ENCODE data around the gene PLAC9.
"Not testable (repeated sequence)": the region's sequence is repeated elsewhere in the genome, so short reads cannot be mapped to it uniquely, and the experiment has no call there.

PLAC9 gene

GRCh38 chr10:80132299-80133139 lies at the start of gene PLAC9:
TSS of gene PLAC9 (plus strand) at chr10:80132730. CDS start at chr10:80132763, 33 bp downstream.
- DNase-seq (ENCODE audit: low read depth in 2 of 2), result no peak

DNA sequence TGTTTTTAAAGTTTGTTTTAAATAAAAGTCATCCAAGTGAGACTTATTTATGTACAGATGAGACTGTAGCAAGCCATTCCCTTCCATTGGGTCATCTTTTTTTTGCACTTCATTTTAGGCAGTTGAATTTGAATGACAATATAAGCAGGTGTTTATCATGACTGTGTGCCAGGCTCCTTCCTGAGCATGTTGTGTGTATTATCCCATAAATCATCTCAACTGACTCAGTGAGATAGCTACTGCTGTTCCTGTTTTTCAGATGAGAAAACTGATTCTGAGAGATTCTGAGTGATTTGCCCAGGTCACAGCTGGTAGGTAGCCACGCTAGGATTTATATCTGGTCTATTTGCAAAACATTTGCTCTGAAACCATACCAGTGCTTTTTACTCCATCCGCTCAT lies 42.4 kb upstream of the PLAC9 start:
- no peak for DNase-seq (ENCODE audit: low read depth in 2 of 2)

GRCh38 chr10:80094231-80094630 lies 38.3 kb upstream of the PLAC9 start:
- no peak for DNase-seq (ENCODE audit: low read depth in 2 of 2)

DNA sequence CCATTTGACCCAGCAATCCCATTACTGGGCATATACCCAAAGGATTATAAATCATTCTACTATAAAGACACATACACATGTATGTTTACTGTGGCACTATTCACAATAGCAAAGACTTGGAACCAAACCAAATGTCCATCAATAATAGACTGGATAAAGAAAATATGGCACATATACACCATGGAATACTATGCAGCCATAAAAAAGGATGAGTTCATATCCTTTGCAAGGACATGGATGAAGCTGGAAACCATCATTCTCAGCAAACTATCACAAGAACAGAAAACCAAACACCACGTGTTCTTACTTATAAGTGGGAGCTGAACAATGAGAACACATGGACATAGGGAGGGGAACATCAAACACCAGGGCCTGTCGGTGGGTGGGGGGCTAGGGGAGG lies 34.3 kb upstream of the PLAC9 start:
- not testable (repeated sequence) for DNase-seq (ENCODE audit: low read depth in 2 of 2)

DNA sequence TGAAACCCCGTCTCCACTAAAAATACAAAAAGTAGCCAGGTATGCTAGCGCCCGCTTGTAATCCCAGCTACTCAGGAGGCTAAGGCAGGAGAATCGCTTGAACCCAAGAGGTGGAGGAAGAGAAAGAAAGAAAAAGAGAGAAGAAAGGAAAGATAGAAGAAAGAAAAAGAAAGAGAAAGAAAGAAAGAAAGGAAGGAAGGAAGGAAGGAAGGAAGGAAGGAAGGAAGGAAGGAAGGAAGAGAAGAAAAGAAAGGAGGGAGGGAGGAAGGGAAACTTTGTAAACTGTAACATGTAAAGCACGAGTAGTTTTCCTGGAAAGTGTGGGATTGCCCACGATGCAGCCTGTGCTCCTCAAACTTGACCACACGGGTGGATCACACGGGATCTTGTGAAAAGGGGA lies 33.2 kb upstream of the PLAC9 start:
- DNase-seq (ENCODE audit: low read depth in 2 of 2), result not testable (repeated sequence)

- no peak for DNase-seq (ENCODE audit: low read depth in 2 of 2)
These were observed 32.4 kb upstream of the PLAC9 start for GRCh38 chr10:80100116-80100515.

GRCh38 chr10:80100861-80101695 lies 31.5 kb upstream of the PLAC9 start:
- DNase-seq (ENCODE audit: low read depth in 2 of 2), result no peak

DNA sequence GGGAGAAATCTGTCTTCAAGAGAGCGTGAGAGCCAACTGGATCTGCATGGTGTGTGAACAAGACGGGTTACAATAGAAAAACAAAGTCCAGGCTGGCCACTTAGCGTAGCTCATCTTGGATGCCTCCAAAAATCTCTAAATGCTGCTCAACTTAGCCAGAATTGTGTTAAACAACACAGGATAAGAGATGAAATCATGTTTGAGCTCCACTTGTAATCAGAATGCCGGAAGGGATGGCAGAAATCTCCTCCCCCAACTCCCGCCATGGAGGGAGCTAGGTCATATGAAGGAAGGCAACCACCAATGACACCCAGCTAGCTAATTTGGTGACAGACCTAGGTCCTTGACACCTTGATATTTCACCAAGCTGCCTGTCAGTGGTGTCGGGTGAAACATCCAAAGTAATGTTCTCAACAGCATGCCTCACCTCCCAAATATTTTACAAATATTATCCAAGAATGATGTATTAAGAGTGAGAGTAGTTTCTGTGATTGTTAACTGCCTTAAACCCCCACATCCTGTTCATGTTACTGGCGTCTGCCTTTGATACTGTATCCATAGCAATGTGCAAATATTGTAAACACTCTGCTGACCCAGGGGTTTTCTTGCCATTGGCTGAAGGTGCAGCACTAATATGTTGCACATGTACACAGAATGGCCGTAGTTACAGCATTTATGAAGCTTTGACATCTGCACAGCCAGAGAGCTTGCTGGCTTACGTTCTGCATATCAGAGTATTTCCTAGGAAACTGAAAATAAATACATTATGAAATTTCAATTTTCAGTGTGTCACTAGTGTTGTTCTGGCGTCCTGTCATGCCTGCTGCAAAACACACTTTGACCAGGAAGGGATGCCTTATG lies 28.2 kb upstream of the PLAC9 start:
- DNase-seq (ENCODE audit: low read depth in 2 of 2), result no peak

DNA sequence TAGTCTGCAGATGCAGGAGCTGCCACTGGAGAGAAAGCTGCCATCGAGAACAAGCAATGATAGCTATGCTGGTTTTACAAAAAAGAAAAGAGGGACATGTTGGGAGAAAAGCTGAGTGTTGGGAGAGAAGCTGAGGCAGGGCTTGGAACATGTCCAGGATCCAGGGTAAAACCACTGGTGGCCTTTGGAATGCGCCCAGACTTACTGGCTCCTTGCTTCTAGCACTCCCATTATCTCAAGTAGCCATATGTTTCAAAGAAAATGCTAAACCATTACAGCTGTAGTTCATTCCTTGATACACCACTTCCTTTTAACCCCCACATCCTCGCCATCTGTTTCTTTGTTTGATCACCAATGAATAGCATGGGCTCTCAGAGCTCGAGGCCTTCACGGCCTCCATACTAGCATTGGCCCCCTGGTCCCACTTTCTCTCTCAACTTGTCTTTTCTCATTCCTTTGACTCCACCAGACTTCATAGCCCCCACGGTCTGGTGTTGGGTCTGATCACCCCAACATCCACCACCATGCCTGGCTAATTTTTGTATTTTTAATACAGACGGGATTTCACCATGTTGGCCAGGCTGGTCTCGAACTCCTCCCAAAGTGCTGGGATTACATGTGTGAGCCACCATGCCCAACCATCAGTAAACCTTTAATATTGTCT lies 23.8 kb upstream of the PLAC9 start:
- no peak for DNase-seq (ENCODE audit: low read depth in 2 of 2)

DNA sequence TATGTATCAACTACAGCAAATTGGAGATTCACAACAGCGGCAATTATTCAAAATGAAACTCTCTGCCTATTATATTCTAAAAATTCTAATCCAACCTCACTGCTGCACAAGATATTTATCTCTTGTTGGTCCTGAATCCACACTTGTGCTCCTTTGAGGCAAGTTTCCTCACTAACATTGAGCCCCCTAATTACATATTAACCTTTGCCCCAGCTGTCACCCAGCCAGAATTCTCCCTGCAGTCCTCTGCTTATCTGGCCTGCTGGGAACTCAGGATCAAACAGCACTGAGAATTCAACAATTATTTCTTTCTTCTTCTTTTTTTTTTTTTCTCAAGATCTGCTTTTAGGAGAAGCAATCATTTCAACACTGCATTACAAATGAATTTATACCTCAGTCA lies 21.5 kb upstream of the PLAC9 start:
- DNase-seq (ENCODE audit: low read depth in 2 of 2), result no peak

DNA sequence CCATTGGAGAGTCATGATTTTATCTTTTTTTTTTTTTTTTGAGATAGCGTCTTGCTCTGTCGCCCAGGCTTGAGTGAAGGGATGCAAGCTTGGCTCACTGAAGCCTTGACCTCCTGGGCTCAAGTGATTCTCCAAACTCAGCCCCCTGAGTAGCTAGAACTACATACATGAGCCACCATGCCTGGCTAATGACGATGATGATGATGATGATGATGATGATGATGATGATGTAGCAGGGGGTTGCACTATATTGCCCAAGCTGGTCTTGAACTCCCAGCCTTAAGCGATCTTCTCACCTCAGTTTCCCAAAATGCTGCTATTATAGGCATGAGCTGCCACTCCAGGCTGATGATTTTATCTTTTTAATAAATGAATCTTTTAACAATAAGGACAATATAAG lies 13.9 kb upstream of the PLAC9 start:
- no peak for DNase-seq (ENCODE audit: low read depth in 2 of 2)

DNA sequence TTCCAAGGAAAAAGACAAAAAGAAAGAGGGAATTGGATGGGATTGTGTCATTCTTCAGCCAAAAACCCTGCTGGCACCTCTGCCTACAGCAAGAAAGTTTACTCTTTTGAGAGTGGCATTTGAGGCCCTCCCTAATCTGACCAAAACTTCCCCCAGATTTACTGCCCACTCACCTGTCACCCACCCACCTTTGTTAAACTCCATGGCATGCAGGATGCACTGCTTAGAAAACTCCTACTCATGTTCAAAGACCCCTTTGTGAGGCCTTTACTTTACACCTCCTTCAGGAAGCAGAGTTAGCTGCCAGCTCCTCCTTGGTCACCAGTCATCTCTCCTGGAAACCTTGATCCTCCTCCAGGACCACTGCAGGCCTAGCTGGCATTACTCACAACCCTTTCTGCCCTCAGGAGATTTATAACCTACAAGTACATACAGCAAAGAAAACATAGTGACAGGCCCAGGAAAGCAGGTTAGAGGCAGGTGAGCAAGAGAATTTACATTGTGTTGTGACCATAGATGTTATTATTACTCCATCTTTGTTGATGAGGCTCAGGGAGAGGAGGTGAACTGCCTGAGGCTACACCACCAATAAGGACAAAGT lies 10.3 kb upstream of the PLAC9 start:
- DNase-seq (ENCODE audit: low read depth in 2 of 2), result no peak

- no peak for DNase-seq (ENCODE audit: low read depth in 2 of 2)
These were observed 9.8 kb upstream of the PLAC9 start for GRCh38 chr10:80122746-80123145.

DNA sequence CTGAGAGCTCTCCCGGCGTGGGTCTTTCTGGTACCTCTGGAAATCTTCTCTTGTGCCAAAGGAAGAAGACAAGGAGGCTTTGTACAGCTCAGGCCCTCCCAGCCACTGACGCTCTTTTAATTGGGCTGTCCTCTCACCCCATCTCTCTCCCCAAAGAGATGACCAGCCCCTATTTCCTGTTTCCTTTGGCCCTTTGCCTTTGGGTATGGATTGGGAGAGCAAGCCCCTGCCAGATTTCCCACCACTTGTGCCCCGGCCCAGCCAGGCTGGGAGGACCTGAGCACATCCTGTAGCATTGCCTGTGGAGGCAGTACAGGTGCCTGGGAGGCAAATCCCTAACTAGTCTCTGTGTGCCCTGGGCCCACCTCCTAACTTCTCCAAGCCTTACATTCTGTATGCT lies 5.7 kb upstream of the PLAC9 start:
- no peak for DNase-seq (ENCODE audit: low read depth in 2 of 2)

DNA sequence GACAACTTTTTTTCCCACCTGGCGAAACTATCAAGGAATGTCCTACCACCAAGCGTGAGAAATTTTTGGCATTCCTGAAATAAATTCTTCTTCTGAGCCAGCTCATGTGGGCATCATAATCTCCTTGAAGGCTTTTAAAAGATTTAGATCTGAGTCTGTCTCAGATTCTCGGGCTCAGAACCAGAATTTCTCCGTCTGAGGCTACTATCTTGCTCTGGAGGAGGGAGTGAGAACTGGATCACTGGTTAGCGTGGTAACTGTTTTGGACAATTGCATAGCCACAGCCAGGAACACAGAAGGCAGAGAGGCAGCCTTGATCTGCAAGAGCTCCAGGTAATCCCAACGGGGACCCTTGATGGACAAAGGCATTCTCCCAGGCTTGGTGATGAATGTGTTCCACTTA lies 1.0 kb upstream of the PLAC9 start:
- DNase-seq (ENCODE audit: low read depth in 2 of 2), result no peak

DNA sequence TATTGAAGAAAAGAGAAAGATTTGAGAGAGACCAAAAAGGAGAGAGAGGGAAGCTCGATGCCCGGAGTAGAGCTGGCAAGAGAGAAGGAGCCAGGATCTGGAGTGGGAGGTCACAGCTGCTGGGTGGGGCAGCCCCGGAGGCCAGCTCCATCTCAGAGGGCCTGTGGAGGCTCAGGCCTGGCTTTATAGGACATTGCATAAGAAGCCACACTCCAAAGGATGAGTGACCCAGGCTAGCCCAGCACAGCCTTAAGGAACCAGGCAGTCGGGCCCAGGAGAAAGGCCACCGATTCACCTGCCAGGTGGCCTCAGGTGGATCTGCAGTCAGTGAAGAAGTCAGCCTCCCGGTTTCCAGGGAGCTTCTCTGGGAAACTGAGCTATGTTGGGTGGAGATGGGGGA lies 676 bp downstream of the PLAC9 start:
- no peak for DNase-seq (ENCODE audit: low read depth in 2 of 2)

GRCh38 chr10:80133687-80134086 lies 1.2 kb downstream of the PLAC9 start:
- DNase-seq (ENCODE audit: low read depth in 2 of 2), result not testable (repeated sequence)

DNA sequence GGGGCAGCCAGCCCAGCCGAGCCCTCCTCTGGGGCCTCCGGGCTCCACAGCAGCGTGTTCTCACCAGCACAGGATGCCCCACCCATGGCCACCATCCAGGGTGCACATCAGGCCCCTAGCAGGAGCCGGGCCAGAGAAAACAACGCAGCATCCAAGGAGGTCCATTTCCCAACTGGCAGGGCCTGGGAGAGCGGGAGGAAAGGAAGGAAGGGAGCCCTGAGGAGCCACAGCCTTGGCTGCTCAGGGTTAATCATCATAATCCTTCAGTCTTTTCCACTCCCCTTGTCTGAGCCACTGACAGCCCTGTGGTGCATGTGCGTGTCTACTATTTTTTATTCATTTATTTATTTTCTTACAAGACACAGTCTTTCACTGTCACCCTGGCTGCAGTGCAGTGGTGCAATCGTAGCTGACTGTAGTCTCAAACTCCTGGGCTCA lies 3.6 kb downstream of the PLAC9 start:
- DNase-seq (ENCODE audit: low read depth in 2 of 2), result no peak

DNA sequence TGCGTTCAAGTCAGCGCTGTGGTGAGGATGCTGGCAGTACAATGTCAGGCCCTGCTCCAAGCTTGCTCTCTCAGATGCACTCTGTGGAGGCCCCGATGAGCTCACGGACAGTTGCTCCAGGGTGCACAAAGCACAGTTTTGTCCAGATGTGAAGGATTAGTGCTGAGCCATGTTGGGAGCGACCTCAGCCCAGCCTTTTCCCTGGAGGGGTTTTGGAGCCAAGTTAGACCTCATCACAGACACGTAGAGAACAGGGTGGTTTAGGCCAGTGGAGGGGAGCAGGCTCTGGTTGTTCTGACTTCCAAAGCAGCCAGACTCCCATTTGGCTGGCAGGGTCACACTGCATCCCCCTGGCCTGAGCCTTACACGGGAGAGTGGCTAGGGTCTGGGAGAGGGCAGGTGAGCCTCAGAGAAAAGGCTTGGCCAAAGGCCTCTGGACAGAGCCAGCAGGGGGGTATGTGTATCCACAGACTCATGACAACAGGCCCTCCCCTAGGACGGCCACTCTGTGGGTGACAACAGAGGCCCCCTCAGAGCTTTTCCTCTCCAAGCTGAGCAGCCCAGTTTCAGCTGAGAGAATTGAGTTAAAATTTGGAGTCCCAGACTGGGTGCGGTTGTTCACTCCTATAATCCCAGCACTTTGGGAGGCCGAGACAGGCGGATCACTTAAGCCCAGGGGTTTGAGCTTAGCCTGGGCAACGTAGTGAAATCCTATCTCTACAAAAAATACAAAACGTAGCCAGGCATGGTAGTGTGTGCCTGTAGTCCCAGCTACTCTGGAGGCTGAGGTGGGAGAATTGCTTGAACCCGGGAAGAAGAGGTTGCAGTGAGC lies 4.7 kb downstream of the PLAC9 start:
- DNase-seq (ENCODE audit: low read depth in 2 of 2), result no peak

DNA sequence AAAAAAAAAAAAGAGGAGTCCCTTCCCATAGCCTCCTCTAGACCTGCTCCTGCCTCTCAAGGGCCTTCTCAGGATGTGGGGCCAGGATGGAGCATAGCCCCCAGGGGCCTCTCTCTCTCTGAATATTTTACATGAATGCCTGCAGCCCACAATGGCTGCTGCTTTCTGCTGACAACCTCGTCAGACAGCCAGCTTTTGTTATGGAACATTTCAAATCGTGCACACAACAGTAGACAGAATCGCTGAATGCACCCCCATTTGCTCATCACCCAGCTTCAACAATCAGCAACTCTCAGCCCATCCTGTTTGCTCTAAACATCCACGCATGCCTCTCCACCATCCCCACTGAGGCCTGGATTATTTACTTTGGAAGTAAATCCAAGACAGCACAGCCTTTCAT lies 5.4 kb downstream of the PLAC9 start:
- no peak for DNase-seq (ENCODE audit: low read depth in 2 of 2)
